Hindlimb muscle (tissue), 1 donor: Measurements from ENCODE around the gene VIPR1. TPM values are rescaled to one million over a fixed set of nuclear protein-coding genes. Genes with fewer than 3 reads are reported as not detected.
"Not testable (repeated sequence)": the region's sequence is repeated elsewhere in the genome, so short reads cannot be mapped to it uniquely, and the experiment has no call there.

Experiments used
- DNase-seq: peaks from one replicate; pipeline ENCODE4 v3.0.0-alpha.2; 2013
- polyA plus RNA-seq: library from polyadenylated mRNA; unstranded; fragments of 120-200 nt; gene quantifications from one replicate; pipeline ENCODE4 v1.2.1, GENCODE V29; 2013; ENCODE audit not compliant: insufficient read length

The VIPR1 gene
- polyA plus RNA-seq, 1 donor = 2.8 TPM

- no peak for DNase-seq
These were observed 34.9 kb downstream of the VIPR1 start for GRCh38 chr3:42537350-42537749.

GRCh38 chr3:42539871-42540714 is 37.6 kb downstream of the VIPR1 start:
- no peak for DNase-seq

- no peak for DNase-seq
These were observed 38.6 kb downstream of the VIPR1 start for GRCh38 chr3:42541079-42541478.

- DNase-seq = no peak
These were observed 42.2 kb downstream of the VIPR1 start for GRCh38 chr3:42544492-42545283.

GRCh38 chr3:42545284-42545900 is 42.9 kb downstream of the VIPR1 start:
- no peak for DNase-seq

- no peak for DNase-seq
These were observed 44.3 kb downstream of the VIPR1 start for GRCh38 chr3:42546691-42547213.

- DNase-seq = peak; percentile 43
These were observed 45.0 kb downstream of the VIPR1 start for GRCh38 chr3:42547401-42547945.

GRCh38 chr3:42549131-42549530 is 46.7 kb downstream of the VIPR1 start:
- no peak for DNase-seq

GRCh38 chr3:42550250-42550649 is 47.8 kb downstream of the VIPR1 start:
- no peak for DNase-seq

GRCh38 chr3:42552830-42553229 is 50.4 kb downstream of the VIPR1 start:
- no peak for DNase-seq

- DNase-seq = no peak
These were observed 53.7 kb downstream of the VIPR1 start for GRCh38 chr3:42556089-42556632.

- not testable (repeated sequence) for DNase-seq
These were observed 54.4 kb downstream of the VIPR1 start for GRCh38 chr3:42556817-42557216.

- DNase-seq = no peak
These were observed 55.4 kb downstream of the VIPR1 start for GRCh38 chr3:42557854-42558253.

GRCh38 chr3:42562047-42562907 is 59.8 kb downstream of the VIPR1 start:
- no peak for DNase-seq

GRCh38 chr3:42569593-42570142 is 67.2 kb downstream of the VIPR1 start:
- no peak for DNase-seq

GRCh38 chr3:42572278-42572677 is 69.8 kb downstream of the VIPR1 start:
- DNase-seq = peak; percentile 14

GRCh38 chr3:42575137-42575741 is 72.8 kb downstream of the VIPR1 start:
- DNase-seq = no peak

GRCh38 chr3:42578054-42578453 is 75.6 kb downstream of the VIPR1 start:
- no peak for DNase-seq

- not testable (repeated sequence) for DNase-seq
These were observed 76.9 kb downstream of the VIPR1 start for GRCh38 chr3:42579346-42579745.

GRCh38 chr3:42581400-42581708 is 78.9 kb downstream of the VIPR1 start:
- DNase-seq = no peak
